IMR-90 (cell line): ENCODE data around the gene PITPNB.

ENCODE experiments used
- BHLHE40 ChIP-seq: fragments of 150-350 bp; IDR thresholded peaks from 2 replicates; pipeline ENCODE4 v1.6.1; 2016; ENCODE audit warnings: mild to moderate bottlenecking, low read depth, low read length
- CTCF ChIP-seq: conservative IDR thresholded peaks from 2 replicates; pipeline ENCODE4 v1.5.1; 2012; ENCODE audit warnings: mild to moderate bottlenecking, low read depth, low read length, improper control_type of control experiment
- ELK1 ChIP-seq: fragments of 150-350 bp; IDR thresholded peaks from 2 replicates; pipeline ENCODE4 v1.6.1; 2016; ENCODE audit warnings: low read depth, mild to moderate bottlenecking, low read length, moderate library complexity, borderline replicate concordance
- FOS ChIP-seq: fragments of 150-350 bp; IDR thresholded peaks from 2 replicates; pipeline ENCODE4 v1.6.1; 2016; ENCODE audit warnings: low read depth, low read length
- MAFK ChIP-seq: IDR thresholded peaks from 2 replicates; pipeline ENCODE4 v1.6.1; 2012; ENCODE audit warnings: low read depth, low read length, improper control_type of control experiment
- MAZ ChIP-seq: IDR thresholded peaks from 2 replicates; pipeline ENCODE4 v1.6.1; 2012; ENCODE audit warnings: low read depth, mild to moderate bottlenecking, low read length, improper control_type of control experiment, moderate library complexity, borderline replicate concordance
- POLR2A ChIP-seq: IDR thresholded peaks from 2 replicates; pipeline ENCODE4 v1.6.1; 2012; ENCODE audit warnings: mild to moderate bottlenecking, low read depth, low read length
- RAD21 ChIP-seq: IDR thresholded peaks from 2 replicates; pipeline ENCODE4 v1.6.1; 2012; ENCODE audit warnings: low read length, improper control_type of control experiment
- SMC3 ChIP-seq: fragments of 150-350 bp; IDR thresholded peaks from 2 replicates; pipeline ENCODE4 v1.6.1; 2016; ENCODE audit warnings: low read depth, mild to moderate bottlenecking, antibody characterized with exemption, low read length, moderate library complexity
- USF2 ChIP-seq: fragments of 150-350 bp; IDR thresholded peaks from 2 replicates; pipeline ENCODE4 v1.6.1; 2017; ENCODE audit warnings: mild to moderate bottlenecking, antibody characterized with exemption, low read length, low read depth

- TF ChIP-seq CTCF (no peak), POLR2A (no peak), RAD21 (no peak), USF2 (no peak), MAZ (no peak), FOS (no peak), SMC3 (no peak), MAFK (no peak), ELK1 (no peak), BHLHE40 (no peak)
Measured at GRCh38 chr22:27952779-27953178, 33.7 kb upstream of the PITPNB start.
